AG04450 (cell line): ENCODE results near the gene FABP6. TPM values are rescaled to one million over a fixed set of nuclear protein-coding genes. Genes with fewer than 3 reads are reported as not detected.

Source experiments
- CTCF ChIA-PET: fragments of 300-600, 350-600 bp; formaldehyde crosslinking; extraction: SDS; loops from one replicate; lab custom pipeline; 2022; ENCODE audit warnings: antibody characterized with exemption, inconsistent platforms; lab: Charles Lee
- POLR2A ChIA-PET: fragments of 350-600 bp; formaldehyde crosslinking; extraction: SDS; loops from one replicate; lab custom pipeline; 2021; ENCODE audit warnings: antibody characterized with exemption, inconsistent platforms; lab: Yijun Ruan, JAX
- DNase-seq: peaks from one replicate; pipeline ENCODE4 v3.0.0-alpha.2; 2011; ENCODE audit warnings: low read depth, low spot score
- H3K27ac ChIP-seq: one replicate; pipeline ENCODE4 v1.5.1; 2012; ENCODE audit warnings: low read depth, low read length, control low read depth
- H3K27me3 ChIP-seq: one replicate; pipeline ENCODE4 v1.6.0; 2012; ENCODE audit warnings: low read length; ENCODE audit not compliant: control insufficient read depth, insufficient read depth
- H3K4me3 ChIP-seq: 2 replicates; pipeline ENCODE4 v1.5.1; 2011; ENCODE audit warnings: mild to moderate bottlenecking, low read depth, low read length, control low read depth
- H3K9me3 ChIP-seq: 2 replicates; pipeline ENCODE4 v1.5.1; 2012; ENCODE audit warnings: low read length; ENCODE audit not compliant: control insufficient read depth, insufficient read depth
- CTCF ChIP-seq: IDR thresholded peaks from 2 replicates; pipeline ENCODE4 v1.5.1; 2011; ENCODE audit warnings: low read depth, low read length, control low read depth, inconsistent platforms
- polyA plus RNA-seq: library from polyadenylated mRNA; depleted of rRNA; stranded (reverse); fragments of >200 nt; gene quantifications from 2 replicates; pipeline ENCODE4 v1.2.3, GENCODE V29; 2011

Gene FABP6
- polyA plus RNA-seq, 1 experiment = not detected

GRCh38 chr5:160270704-160271103 lies 41.4 kb downstream of the FABP6 start:
- Histone ChIP-seq H3K4me3 (no peak overlapping the region), H3K9me3 (no peaks in the 10 kb centered on the region), H3K27me3 (no peaks in the 10 kb centered on the region), H3K27ac (no peak overlapping the region)
- no peak for TF ChIP-seq CTCF
- DNase-seq = no peak
- ChIA-PET POLR2A (no interaction called here), CTCF (no interaction called here)

GRCh38 chr5:160271396-160271795 lies 42.1 kb downstream of the FABP6 start:
- no peak for DNase-seq
- no peak overlapping the region for H3K27ac ChIP-seq
- no peaks in the 10 kb centered on the region for H3K27me3 ChIP-seq
- ChIA-PET CTCF (interaction anchor here (0.9 kb wide), 1 partner anchor 249 kb away, joined by 3 read pairs; no protein-coding TSS in a partner anchor), POLR2A (no interaction called here)
- no peak overlapping the region for H3K4me3 ChIP-seq
- TF ChIP-seq CTCF = no peak
- no peaks in the 10 kb centered on the region for H3K9me3 ChIP-seq

- CTCF ChIA-PET = interaction anchor here (0.9 kb wide), 1 partner anchor 250 kb away, joined by 3 read pairs; no protein-coding TSS in a partner anchor
- no peak overlapping the region for H3K27ac ChIP-seq
- no peaks in the 10 kb centered on the region for H3K27me3 ChIP-seq
- no peak overlapping the region for H3K4me3 ChIP-seq
- DNase-seq = no peak
- TF ChIP-seq CTCF = no peak
- H3K9me3 ChIP-seq = no peaks in the 10 kb centered on the region
- POLR2A ChIA-PET = no interaction called here
These were observed 42.5 kb downstream of the FABP6 start for GRCh38 chr5:160271836-160272235.

- no peak for DNase-seq
- Histone ChIP-seq H3K4me3 (no peak overlapping the region), H3K27me3 (no peaks in the 10 kb centered on the region), H3K27ac (no peak overlapping the region), H3K9me3 (no peaks in the 10 kb centered on the region)
- ChIA-PET POLR2A (no interaction called here), CTCF (interaction anchor here (0.6 to 0.9 kb wide), 2 partner anchors 34 to 250 kb away, joined by 3 to 8 read pairs; no protein-coding TSS in a partner anchor)
- TF ChIP-seq CTCF = no peak
These were observed 43.0 kb downstream of the FABP6 start for GRCh38 chr5:160272264-160272663.

- no peaks in the 10 kb centered on the region for H3K9me3 ChIP-seq
- POLR2A ChIA-PET = interaction anchor here (0.6 kb wide), 1 partner anchor 55 kb away, joined by 8 read pairs; no protein-coding TSS in a partner anchor
These were observed 43.6 kb downstream of the FABP6 start for GRCh38 chr5:160272889-160273288.

More at GRCh38 chr5:160272889-160273288, 43.6 kb downstream of the FABP6 start:
- Histone ChIP-seq H3K4me3 (no peak overlapping the region), H3K27ac (no peak overlapping the region), H3K27me3 (no peaks in the 10 kb centered on the region)
- TF ChIP-seq CTCF = no peak
- DNase-seq = no peak
- CTCF ChIA-PET = interaction anchor here (0.6 kb wide), 2 partner anchors 33 to 78 kb away, joined by 4 to 8 read pairs; no protein-coding TSS in a partner anchor
